ENCODE measurements around the gene PTBP1. TPM values are rescaled to one million over a fixed set of nuclear protein-coding genes. Genes with fewer than 3 reads are reported as not detected.
A peak's percentile ranks its signal among the peaks of the same experiment; 100 is the strongest.

The PTBP1 gene
- total RNA-seq (ENCODE audit: unreplicated experiment): 614 TPM
- long read RNA-seq, transcript PTBP1-201 (14 exons, 3,155 nt): minor isoform, 8 of 71 reads
- long read RNA-seq, transcript PTBP1-203 (15 exons, 3,598 nt): major isoform, 34 of 71 reads
- long read RNA-seq, partial matches to known transcripts: 12 of 71 reads
- long read RNA-seq, other reads (novel, unspliced or antisense): 16 of 71 reads

DNA sequence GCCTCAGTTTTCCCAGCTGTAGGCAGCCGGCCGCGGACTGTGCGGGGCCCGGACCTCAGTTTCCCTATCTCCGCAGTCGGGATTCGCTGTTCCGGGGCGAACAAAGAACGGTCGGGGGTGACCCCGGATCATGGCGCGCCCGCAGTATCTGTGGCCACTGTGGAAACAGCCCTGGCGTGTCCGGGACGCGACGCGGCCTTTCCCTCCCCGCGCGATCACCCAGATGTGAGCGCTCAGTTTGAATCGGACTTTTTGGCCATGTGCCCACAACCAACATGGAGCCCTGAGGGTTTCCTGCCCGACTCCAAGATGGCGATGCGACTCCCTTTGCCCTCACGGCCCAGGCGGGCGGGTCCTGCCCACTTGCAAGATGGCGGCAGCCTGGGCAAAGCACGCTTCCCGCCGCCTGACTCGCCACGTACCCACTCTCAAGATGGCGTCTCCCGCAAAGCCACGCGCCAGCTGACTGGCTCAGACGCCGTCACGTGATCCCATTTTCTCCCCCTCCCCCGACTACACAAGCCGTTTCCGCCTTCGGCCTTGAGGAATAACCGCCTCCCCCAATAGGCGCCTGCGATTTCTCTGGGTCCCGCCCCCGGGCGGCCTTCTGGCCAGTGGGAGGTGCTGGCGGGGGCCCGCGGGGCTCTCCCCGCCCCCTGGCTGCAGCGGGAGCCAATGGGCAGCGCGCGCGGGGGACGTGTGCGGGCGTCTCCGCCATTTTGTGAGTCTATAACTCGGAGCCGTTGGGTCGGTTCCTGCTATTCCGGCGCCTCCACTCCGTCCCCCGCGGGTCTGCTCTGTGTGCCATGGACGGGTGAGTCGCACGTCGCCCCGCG lies at the start of gene PTBP1:
Gene PTBP1 (plus strand): TSS at position 761 of the 836 bp plus-strand sequence. CDS start 46 bp downstream, at position 807.
- Mint-ChIP-seq H3K27me3 (ENCODE audit: unreplicated experiment) (peaks cover 15% of the 10 kb centered on the region), H3K36me3 (ENCODE audit: low read depth, unreplicated experiment) (peaks cover 21% of the 10 kb centered on the region), H3K4me3 (ENCODE audit: unreplicated experiment) (peak within 1 kb of the TSS; percentile 97), H3K27ac (ENCODE audit: unreplicated experiment) (peak within 1 kb of the TSS; percentile 98), H3K4me1 (ENCODE audit: unreplicated experiment) (peaks cover 26% of the 10 kb centered on the region), H3K9me3 (ENCODE audit: unreplicated experiment) (no peaks in the 10 kb centered on the region)
- TF ChIP-seq, protein P1, sequence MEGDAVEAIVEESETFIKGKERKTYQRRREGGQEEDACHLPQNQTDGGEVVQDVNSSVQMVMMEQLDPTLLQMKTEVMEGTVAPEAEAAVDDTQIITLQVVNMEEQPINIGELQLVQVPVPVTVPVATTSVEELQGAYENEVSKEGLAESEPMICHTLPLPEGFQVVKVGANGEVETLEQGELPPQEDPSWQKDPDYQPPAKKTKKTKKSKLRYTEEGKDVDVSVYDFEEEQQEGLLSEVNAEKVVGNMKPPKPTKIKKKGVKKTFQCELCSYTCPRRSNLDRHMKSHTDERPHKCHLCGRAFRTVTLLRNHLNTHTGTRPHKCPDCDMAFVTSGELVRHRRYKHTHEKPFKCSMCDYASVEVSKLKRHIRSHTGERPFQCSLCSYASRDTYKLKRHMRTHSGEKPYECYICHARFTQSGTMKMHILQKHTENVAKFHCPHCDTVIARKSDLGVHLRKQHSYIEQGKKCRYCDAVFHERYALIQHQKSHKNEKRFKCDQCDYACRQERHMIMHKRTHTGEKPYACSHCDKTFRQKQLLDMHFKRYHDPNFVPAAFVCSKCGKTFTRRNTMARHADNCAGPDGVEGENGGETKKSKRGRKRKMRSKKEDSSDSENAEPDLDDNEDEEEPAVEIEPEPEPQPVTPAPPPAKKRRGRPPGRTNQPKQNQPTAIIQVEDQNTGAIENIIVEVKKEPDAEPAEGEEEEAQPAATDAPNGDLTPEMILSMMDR (IDR thresholded peaks at IDR 0.05; ENCODE audit: unreplicated experiment): peak; percentile 39
- DNase-seq (ENCODE audit: low spot score): peak; percentile 99

DNA sequence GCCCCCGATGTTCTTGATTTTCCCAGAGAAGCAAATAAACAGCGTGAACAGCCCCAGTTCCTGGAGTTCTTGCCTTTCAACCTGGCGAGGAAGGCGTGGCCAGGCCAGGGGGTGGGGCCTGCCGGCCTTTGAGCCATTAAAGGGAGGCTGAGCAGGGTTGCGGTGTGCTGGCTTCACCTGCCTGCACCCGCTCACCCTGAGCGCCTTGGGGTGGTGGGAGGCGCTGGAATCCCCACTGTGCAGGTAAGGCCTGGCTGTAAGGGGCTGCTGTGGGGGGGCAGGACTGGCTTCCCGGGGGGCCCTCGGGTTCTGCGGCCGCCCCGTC lies 49.0 kb upstream of the PTBP1 start:
- H3K4me3 Mint-ChIP-seq (ENCODE audit: unreplicated experiment): no peak overlapping the region
- H3K27ac Mint-ChIP-seq (ENCODE audit: unreplicated experiment): no peak overlapping the region
- H3K4me1 Mint-ChIP-seq (ENCODE audit: unreplicated experiment): no peaks in the 10 kb centered on the region
- DNase-seq (ENCODE audit: low spot score): no peak
- peaks cover 4% of the 10 kb centered on the region for H3K36me3 Mint-ChIP-seq (ENCODE audit: low read depth, unreplicated experiment)
- H3K9me3 Mint-ChIP-seq (ENCODE audit: unreplicated experiment): no peaks in the 10 kb centered on the region
- no peaks in the 10 kb centered on the region for H3K27me3 Mint-ChIP-seq (ENCODE audit: unreplicated experiment)
- TF ChIP-seq, protein P1 (IDR thresholded peaks at IDR 0.05; ENCODE audit: unreplicated experiment): no peak

DNA sequence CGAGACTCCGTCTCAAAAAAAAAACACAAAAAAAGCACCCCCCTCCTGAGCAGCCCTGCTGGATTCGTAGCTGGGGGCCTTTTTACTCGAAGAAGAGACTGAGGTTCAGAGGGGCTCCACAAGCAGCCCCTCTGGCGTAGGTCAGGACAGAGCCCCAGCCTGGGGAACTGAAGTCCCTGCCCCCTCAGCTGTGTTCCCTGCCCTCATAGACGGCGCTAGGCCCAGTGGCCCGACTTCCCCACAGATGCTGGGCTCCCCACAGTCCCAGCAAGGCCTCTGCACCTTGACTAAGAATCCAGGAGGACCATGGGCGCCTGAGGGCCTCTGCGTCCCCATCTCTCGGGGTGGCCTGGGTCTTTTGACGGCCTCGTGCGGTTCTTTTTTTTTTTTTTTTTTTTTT lies 47.4 kb upstream of the PTBP1 start:
- Mint-ChIP-seq H3K4me3 (ENCODE audit: unreplicated experiment) (no peak overlapping the region), H3K36me3 (ENCODE audit: low read depth, unreplicated experiment) (no peaks in the 10 kb centered on the region), H3K9me3 (ENCODE audit: unreplicated experiment) (no peaks in the 10 kb centered on the region), H3K27ac (ENCODE audit: unreplicated experiment) (no peak overlapping the region), H3K27me3 (ENCODE audit: unreplicated experiment) (no peaks in the 10 kb centered on the region), H3K4me1 (ENCODE audit: unreplicated experiment) (no peaks in the 10 kb centered on the region)
- DNase-seq (ENCODE audit: low spot score): no peak
- TF ChIP-seq, protein P1 (IDR thresholded peaks at IDR 0.05; ENCODE audit: unreplicated experiment): no peak

DNA sequence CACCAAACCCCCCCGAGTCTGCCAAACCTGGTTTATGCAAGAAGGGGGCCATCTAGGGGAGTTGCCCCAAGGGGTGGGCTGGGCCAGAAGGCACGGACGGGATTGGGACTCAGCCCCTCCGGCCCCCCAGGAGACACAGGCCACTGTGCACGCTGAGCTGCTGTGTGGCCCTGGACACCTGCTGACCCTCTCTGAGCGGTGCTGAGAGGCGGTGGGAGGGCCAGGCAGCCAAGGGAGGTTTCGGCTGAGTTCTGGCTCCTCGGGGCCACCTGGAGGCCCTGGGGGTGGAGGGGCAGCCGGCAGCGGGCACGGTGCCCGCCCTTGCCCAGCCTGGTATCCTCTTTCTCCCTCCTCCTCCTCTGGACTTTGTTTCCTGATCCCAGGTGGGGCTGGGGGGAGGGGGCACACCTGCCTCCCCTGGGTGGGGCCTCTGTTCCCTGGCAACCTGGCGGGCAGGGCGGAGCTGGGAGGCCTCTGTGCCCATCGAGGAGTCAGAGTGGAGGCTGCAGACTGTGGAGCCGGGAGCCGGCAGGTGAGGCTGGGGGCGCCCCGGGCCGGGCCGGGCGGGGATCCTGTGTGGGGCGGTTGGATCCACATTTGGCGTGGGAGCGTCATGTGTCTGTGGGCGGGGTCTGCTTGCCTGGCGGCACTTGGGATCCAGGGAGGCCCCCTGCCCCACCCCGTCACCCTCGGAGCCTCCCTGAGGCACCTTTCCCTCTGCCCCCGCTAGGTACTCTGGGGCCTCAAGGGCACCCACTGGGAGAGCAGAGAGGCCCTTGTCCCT lies 46.4 kb upstream of the PTBP1 start, which contains the start of gene MISP:
Gene MISP (plus strand): TSS at position 473 of the 784 bp plus-strand sequence. CDS start 5,835 bp downstream, outside the sequence.
- no peaks in the 10 kb centered on the region for H3K4me1 Mint-ChIP-seq (ENCODE audit: unreplicated experiment)
- no peak within 1 kb of the TSS for H3K4me3 Mint-ChIP-seq (ENCODE audit: unreplicated experiment)
- H3K27me3 Mint-ChIP-seq (ENCODE audit: unreplicated experiment): peaks cover 3% of the 10 kb centered on the region
- TF ChIP-seq, protein P1 (IDR thresholded peaks at IDR 0.05; ENCODE audit: unreplicated experiment): no peak
- DNase-seq (ENCODE audit: low spot score): no peak
- H3K27ac Mint-ChIP-seq (ENCODE audit: unreplicated experiment): no peak within 1 kb of the TSS
- H3K36me3 Mint-ChIP-seq (ENCODE audit: low read depth, unreplicated experiment): peaks cover 1% of the 10 kb centered on the region
- H3K9me3 Mint-ChIP-seq (ENCODE audit: unreplicated experiment): no peaks in the 10 kb centered on the region

Data from endothelial cell (in vitro differentiated cells).